Transverse colon (tissue), 3 donors: ENCODE results near the gene HAPSTR1.
"Not testable (repeated sequence)": the region's sequence is repeated elsewhere in the genome, so short reads cannot be mapped to it uniquely, and the experiment has no call there.

ENCODE experiments used
- CTCF ChIP-seq, 5 experiments: fragments of 200-600 bp in 3 of 5; fragments of 450-650 bp in 2 of 5; sonication (generic) in 3 of 5; IDR thresholded peaks; 1 replicate in 2 of 5; 2 replicates in 3 of 5; pipeline ENCODE4 v1.5.1; 2016 to 2017; ENCODE audit warnings: antibody characterized with exemption in 5 of 5, inconsistent platforms in 3 of 5, mild to moderate bottlenecking in 2 of 5, moderate library complexity in 1 of 5
- EP300 ChIP-seq: sonication (generic); formaldehyde crosslinking; IDR thresholded peaks from one replicate; pipeline ENCODE4 v1.6.1; 2017; ENCODE audit warnings: antibody characterized with exemption, low read depth
- POLR2A ChIP-seq: fragments of 450-650 bp; IDR thresholded peaks from one replicate; pipeline ENCODE4 v1.6.1; 2016; ENCODE audit warnings: antibody characterized with exemption, mild to moderate bottlenecking, moderate library complexity

- TF ChIP-seq POLR2A; CTCF (IDR thresholded peaks at IDR 0.05); EP300: not testable (repeated sequence)
Measured at GRCh38 chr16:9087733-9088132, 3.7 kb upstream of the HAPSTR1 start.
